ENCODE data around the gene RCBTB1.

GRCh38 chr13:49566461-49566860, 18.9 kb downstream of the RCBTB1 start:
- no peak for TF ChIP-seq CTCF (IDR thresholded peaks at IDR 0.05; ENCODE audit: extremely low read depth in 1 of 2, insufficient read depth in 1 of 2, low read depth in 1 of 2, low read length in 2 of 2)
- no peak for TF ChIP-seq POLR2A (IDR thresholded peaks at IDR 0.05; ENCODE audit: low read depth, low read length)
- TF ChIP-seq POLR2AphosphoS5 (IDR thresholded peaks at IDR 0.05; ENCODE audit: insufficient read depth, low read depth, low read length): no peak
- no peak for TF ChIP-seq MYC (IDR thresholded peaks at IDR 0.05; ENCODE audit: low read depth, low read length)
- no peak for TF ChIP-seq EZH2 (IDR thresholded peaks at IDR 0.05; ENCODE audit: borderline replicate concordance, low read depth, low read length, severe bottlenecking)
- no peak for TF ChIP-seq JUN (IDR thresholded peaks at IDR 0.05; ENCODE audit: borderline replicate concordance, insufficient read depth, insufficient read length, low read depth)
